OCI-M2 (cell line): Measurements from ENCODE around the gene CIB2.

ENCODE experiments used
- DNase-seq: peaks from one replicate; lab custom pipeline; 2025; ENCODE audit not compliant: unreplicated experiment; lab: John Stamatoyannopoulos, UW

CIB2 gene

GRCh38 chr15:78109156-78109555 is 22.1 kb downstream of the CIB2 start:
- DNase-seq = no peak

- no peak for DNase-seq
Observed at GRCh38 chr15:78108300-78109084, 22.8 kb downstream of the CIB2 start.

- DNase-seq = no peak
Observed at GRCh38 chr15:78107471-78107870, 23.8 kb downstream of the CIB2 start.

- no peak for DNase-seq
Observed at GRCh38 chr15:78105476-78106241, 25.6 kb downstream of the CIB2 start.

- DNase-seq = no peak
Observed at GRCh38 chr15:78104566-78105475, 26.4 kb downstream of the CIB2 start.

- no peak for DNase-seq
Observed at GRCh38 chr15:78104119-78104479, 27.1 kb downstream of the CIB2 start.

- no peak for DNase-seq
Observed at GRCh38 chr15:78103406-78104118, 27.7 kb downstream of the CIB2 start.

- no peak for DNase-seq
Observed at GRCh38 chr15:78102741-78103140, 28.5 kb downstream of the CIB2 start.

GRCh38 chr15:78102211-78102610 is 29.0 kb downstream of the CIB2 start:
- no peak for DNase-seq

GRCh38 chr15:78101423-78102105 is 29.7 kb downstream of the CIB2 start:
- DNase-seq = no peak

GRCh38 chr15:78100886-78101285 is 30.4 kb downstream of the CIB2 start:
- no peak for DNase-seq

GRCh38 chr15:78098131-78098755 is 33.0 kb downstream of the CIB2 start:
- DNase-seq = no peak

GRCh38 chr15:78097667-78098066 is 33.6 kb downstream of the CIB2 start:
- no peak for DNase-seq

- no peak for DNase-seq
Observed at GRCh38 chr15:78093242-78094020, 37.8 kb downstream of the CIB2 start.

GRCh38 chr15:78092261-78093041 is 38.8 kb downstream of the CIB2 start, which contains the start of gene SH2D7:
Gene SH2D7, plus strand, starts transcription at chr15:78092561. Its CDS starts 24 bp downstream, at chr15:78092585.
- DNase-seq = no peak

- no peak for DNase-seq
Observed at GRCh38 chr15:78090422-78091063, 40.7 kb downstream of the CIB2 start.

- no peak for DNase-seq
Observed at GRCh38 chr15:78088773-78089080, 42.5 kb downstream of the CIB2 start.
